Stomach (tissue), 9 donors: ENCODE measurements around the gene NUP210. TPM values are rescaled to one million over a fixed set of nuclear protein-coding genes. Genes with fewer than 3 reads are reported as not detected.
A peak's percentile ranks its signal among the peaks of the same experiment; 100 is the strongest.

Experiments used
- DNase-seq, 2 donors: peaks; one replicate each; pipeline versions ENCODE4 v3.0.0 to v3.0.0-alpha.2; 2013 to 2019
- H3K27ac ChIP-seq, 5 donors: fragments of 200-600 bp in 4 of 5; sonication (generic) in 4 of 5; one replicate each; pipeline ENCODE4 v1.5.1; 2013 to 2019; ENCODE audit warnings: mild to moderate bottlenecking in 1 of 5, moderate library complexity in 1 of 5
- H3K27me3 ChIP-seq, 3 donors: fragments of 200-600 bp; sonication (generic); one replicate each; pipeline ENCODE4 v1.5.1; 2017 to 2019; ENCODE audit warnings: mixed run types in 1 of 3
- H3K36me3 ChIP-seq, 4 donors: fragments of 200-600 bp; sonication (generic); 1 replicate in 3 of 4; 2 replicates in 1 of 4; pipeline ENCODE4 v1.5.1; 2016 to 2019
- H3K4me1 ChIP-seq, 4 donors: fragments of 200-600 bp; sonication (generic); one replicate each; pipeline ENCODE4 v1.5.1; 2016 to 2019
- H3K4me3 ChIP-seq, 4 donors: fragments of 200-600 bp; sonication (generic) in 3 of 4; one replicate each; pipeline ENCODE4 v1.5.1; 2016 to 2019; ENCODE audit warnings: mild to moderate bottlenecking in 1 of 4
- H3K9me3 ChIP-seq, 4 donors: fragments of 200-600 bp; sonication (generic); one replicate each; pipeline ENCODE4 v1.5.1; 2016 to 2019
- EP300 ChIP-seq: sonication (generic); formaldehyde crosslinking; IDR thresholded peaks from one replicate; pipeline ENCODE4 v1.6.1; 2017; ENCODE audit warnings: antibody characterized with exemption
- POLR2A ChIP-seq, 4 donors: fragments of 450-650 bp; IDR thresholded peaks; one replicate each; pipeline ENCODE4 v1.6.1; 2016; ENCODE audit warnings: antibody characterized with exemption in 4 of 4, control low read depth in 2 of 4, mild to moderate bottlenecking in 1 of 4, moderate library complexity in 1 of 4
- POLR2AphosphoS5 ChIP-seq, 3 donors: sonication (generic); formaldehyde crosslinking; IDR thresholded peaks; one replicate each; pipeline ENCODE4 v1.6.1; 2016; ENCODE audit warnings: antibody characterized with exemption in 3 of 3
- WGBS, 5 donors: extraction: QIAGEN DNeasy Blood & Tissue Kit in 3 of 5; methylation state at CpG; one replicate each; pipeline versions ENCODE4 v1.1.5 to v1.1.7; 2013 to 2018; 5-methylcytosine and 5-hydroxymethylcytosine counted together
- intact Hi-C: fragments of 100-400 bp; cut with DNase I; formaldehyde crosslinking; loops from one replicate; pipeline ENCODE4 v1.15.1; 2023; ENCODE audit warnings: low total_unique reads
- polyA plus RNA-seq, 3 donors: library from polyadenylated mRNA; stranded (reverse); fragments of 200-250 nt; gene quantifications; one replicate each; pipeline ENCODE4 v1.2.3, GENCODE V29; 2013
- total RNA-seq, 5 donors: library from RNA; depleted of rRNA; stranded (reverse); fragments of >200 nt; gene quantifications; one replicate each; pipeline versions ENCODE4 v1.1.0 to v1.2.3, GENCODE V29; 2014 to 2016
- TF ChIP-seq, protein P1 (sequence below), 7 experiments: fragments of 450-650 bp in 4 of 7; fragments of 200-600 bp in 3 of 7; sonication (generic) in 3 of 7; IDR thresholded peaks; one replicate each; pipeline ENCODE4 v1.5.1; 2016 to 2019; ENCODE audit warnings: antibody characterized with exemption in 7 of 7, control low read depth in 2 of 7, mild to moderate bottlenecking in 1 of 7
- donor health status: healthy with polysubstance abuse.
- donor health status: Bipolar disorder and iron deficiency.
- donor health status: healthy.

NUP210 gene
- total and polyA plus RNA-seq, 8 donors, result 0.92 to 21.1 (median 10.8) TPM

- Histone ChIP-seq H3K27me3 (no peaks in the 10 kb centered on the region), H3K4me3 (no peak overlapping the region), H3K9me3 (no peaks in the 10 kb centered on the region), H3K36me3 (peaks cover 0 to 71% (median 63%) of the 10 kb centered on the region in 4 donors), H3K27ac (no peak overlapping the region), H3K4me1 (peaks cover 0 to 9% (median 0%) of the 10 kb centered on the region in 4 donors)
- peak in 1 of 2 donors; percentile 51 for DNase-seq
- intact Hi-C loops, result no loop called here
- TF ChIP-seq POLR2A (IDR thresholded peaks at IDR 0.05), result no peak
- TF ChIP-seq, protein P1, sequence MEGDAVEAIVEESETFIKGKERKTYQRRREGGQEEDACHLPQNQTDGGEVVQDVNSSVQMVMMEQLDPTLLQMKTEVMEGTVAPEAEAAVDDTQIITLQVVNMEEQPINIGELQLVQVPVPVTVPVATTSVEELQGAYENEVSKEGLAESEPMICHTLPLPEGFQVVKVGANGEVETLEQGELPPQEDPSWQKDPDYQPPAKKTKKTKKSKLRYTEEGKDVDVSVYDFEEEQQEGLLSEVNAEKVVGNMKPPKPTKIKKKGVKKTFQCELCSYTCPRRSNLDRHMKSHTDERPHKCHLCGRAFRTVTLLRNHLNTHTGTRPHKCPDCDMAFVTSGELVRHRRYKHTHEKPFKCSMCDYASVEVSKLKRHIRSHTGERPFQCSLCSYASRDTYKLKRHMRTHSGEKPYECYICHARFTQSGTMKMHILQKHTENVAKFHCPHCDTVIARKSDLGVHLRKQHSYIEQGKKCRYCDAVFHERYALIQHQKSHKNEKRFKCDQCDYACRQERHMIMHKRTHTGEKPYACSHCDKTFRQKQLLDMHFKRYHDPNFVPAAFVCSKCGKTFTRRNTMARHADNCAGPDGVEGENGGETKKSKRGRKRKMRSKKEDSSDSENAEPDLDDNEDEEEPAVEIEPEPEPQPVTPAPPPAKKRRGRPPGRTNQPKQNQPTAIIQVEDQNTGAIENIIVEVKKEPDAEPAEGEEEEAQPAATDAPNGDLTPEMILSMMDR (IDR thresholded peaks at IDR 0.05), result no peak
- no peak for TF ChIP-seq POLR2AphosphoS5 (IDR thresholded peaks at IDR 0.05)
- TF ChIP-seq EP300, result no peak
- WGBS, 5 donors, result 61 to 71% (median 65%) methylated on average over 13 of the region's 13 CpGs
Measured at GRCh38 chr3:13348661-13349396, 71.3 kb downstream of the NUP210 start.

DNA sequence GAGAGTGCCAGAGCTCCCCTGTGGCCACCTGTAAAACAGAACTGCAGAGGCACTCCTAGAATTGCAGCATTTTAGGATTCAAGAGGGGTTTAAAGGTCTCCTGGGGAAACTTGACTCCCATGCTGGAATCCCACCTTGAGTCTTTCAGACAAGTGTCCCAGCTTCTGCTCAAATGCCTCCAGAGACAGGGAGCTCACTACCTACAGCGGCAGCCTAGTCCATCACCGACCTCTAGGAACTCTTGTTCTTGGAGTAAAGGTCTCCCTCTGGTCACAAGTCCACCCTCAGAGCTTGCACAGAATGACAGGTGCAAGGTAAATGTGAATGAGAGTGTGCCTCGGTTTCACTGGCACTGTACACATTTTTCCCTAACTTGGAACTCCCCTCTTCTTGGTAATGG, 72.0 kb downstream of the NUP210 start:
- TF ChIP-seq POLR2AphosphoS5 (IDR thresholded peaks at IDR 0.05), result no peak
- TF ChIP-seq, protein P1 (IDR thresholded peaks at IDR 0.05), result no peak
- TF ChIP-seq EP300, result no peak
- no peak for TF ChIP-seq POLR2A (IDR thresholded peaks at IDR 0.05)
- WGBS, 5 donors, result 79 to 89% (median 83%) methylated on average over 3 of the region's 3 CpGs
- Histone ChIP-seq H3K27me3 (no peaks in the 10 kb centered on the region), H3K4me1 (peaks cover 0 to 9% (median 0%) of the 10 kb centered on the region in 4 donors), H3K4me3 (no peak overlapping the region), H3K9me3 (no peaks in the 10 kb centered on the region), H3K27ac (no peak overlapping the region), H3K36me3 (peaks cover 0 to 68% (median 55%) of the 10 kb centered on the region in 4 donors)
- no peak for DNase-seq
- intact Hi-C loops, result no loop called here

- no peaks in the 10 kb centered on the region for H3K27me3 ChIP-seq
- H3K4me3 ChIP-seq, result no peak overlapping the region
- H3K27ac ChIP-seq, result no peak overlapping the region
- intact Hi-C loops, result no loop called here
- H3K9me3 ChIP-seq, result no peaks in the 10 kb centered on the region
- 75 to 86% (median 81%) methylated on average over 12 to 15 of the region's 15 CpGs for WGBS, 5 donors
- TF ChIP-seq, protein P1 (IDR thresholded peaks at IDR 0.05), result no peak
- TF ChIP-seq EP300, result no peak
- no peak for TF ChIP-seq POLR2A (IDR thresholded peaks at IDR 0.05)
- TF ChIP-seq POLR2AphosphoS5 (IDR thresholded peaks at IDR 0.05), result no peak
- H3K36me3 ChIP-seq, result peaks cover 0 to 68% (median 49%) of the 10 kb centered on the region in 4 donors
- DNase-seq, result peak in 1 of 2 donors; percentile 51
- H3K4me1 ChIP-seq, result peaks cover 0 to 9% (median 0%) of the 10 kb centered on the region in 4 donors
Measured at GRCh38 chr3:13347390-13347950, 72.7 kb downstream of the NUP210 start.

DNA sequence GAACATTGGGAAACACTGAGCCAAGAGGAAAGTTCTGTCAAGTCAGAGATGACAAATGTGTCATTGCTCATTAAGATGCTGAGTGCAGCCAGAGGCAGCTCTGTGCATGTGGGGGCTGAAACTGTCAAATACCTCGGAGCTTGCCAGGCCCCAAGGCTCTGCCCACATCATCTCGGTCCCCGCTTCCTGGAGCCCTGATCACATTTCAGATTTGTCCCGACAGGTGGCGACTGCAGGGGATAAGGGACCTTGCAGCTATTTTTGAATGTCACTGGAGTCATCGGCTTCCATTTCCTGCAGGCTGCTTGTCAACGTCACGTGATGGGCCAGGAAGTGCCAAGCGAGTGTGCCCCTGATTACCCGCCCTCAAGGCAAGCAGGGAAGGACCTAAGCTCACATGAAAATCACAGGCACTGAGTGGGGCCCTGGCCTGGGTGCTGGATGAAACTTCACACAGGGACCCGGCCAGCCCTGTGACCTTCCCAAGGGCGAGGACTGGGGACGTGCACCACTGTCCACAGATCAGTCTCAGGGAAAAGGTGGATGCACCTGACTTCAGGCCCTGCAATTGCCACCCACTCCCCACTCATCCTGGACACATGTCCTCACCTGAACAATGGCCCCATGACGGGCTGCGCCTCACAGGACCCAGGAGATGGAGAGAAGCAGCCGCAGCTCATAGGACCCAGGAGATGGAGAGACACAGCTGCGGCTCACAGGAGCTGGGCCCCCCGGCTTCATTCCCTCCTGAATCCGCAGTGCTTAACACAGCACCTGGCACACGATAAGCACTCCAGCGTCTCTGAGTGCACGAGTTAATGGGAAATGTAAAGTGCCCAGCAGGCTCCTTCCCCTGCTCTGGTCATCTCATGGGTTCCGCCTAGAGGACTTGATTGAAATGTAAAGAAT, 73.4 kb downstream of the NUP210 start:
- no peaks in the 10 kb centered on the region for H3K9me3 ChIP-seq
- no peak overlapping the region for H3K27ac ChIP-seq
- 64 to 78% (median 71%) methylated on average over 22 to 23 of the region's 23 CpGs for WGBS, 5 donors
- no peaks in the 10 kb centered on the region for H3K27me3 ChIP-seq
- H3K4me3 ChIP-seq, result no peak overlapping the region
- H3K4me1 ChIP-seq, result peaks cover 0 to 9% (median 0%) of the 10 kb centered on the region in 4 donors
- peaks cover 0 to 64% (median 45%) of the 10 kb centered on the region in 4 donors for H3K36me3 ChIP-seq
- DNase-seq, result peak; percentile 29 to 76
- TF ChIP-seq POLR2AphosphoS5 (IDR thresholded peaks at IDR 0.05) (no peak), EP300 (no peak), POLR2A (IDR thresholded peaks at IDR 0.05) (no peak)
- TF ChIP-seq, protein P1 (IDR thresholded peaks at IDR 0.05), result no peak
- intact Hi-C loops, result no loop called here
